Peyer's patch (tissue), 4 donors: ENCODE measurements around the gene BBS4. TPM values are rescaled to one million over a fixed set of nuclear protein-coding genes. Genes with fewer than 3 reads are reported as not detected.

Experiments
- DNase-seq, 3 donors: peaks; one replicate each; pipeline ENCODE4 v3.0.0-alpha.2; 2017 to 2019
- H3K27ac ChIP-seq, 4 donors: fragments of 200-600 bp; sonication (generic); one replicate each; pipeline ENCODE4 v1.5.1; 2016 to 2019
- H3K27me3 ChIP-seq, 2 donors: fragments of 200-600 bp; sonication (generic); one replicate each; pipeline ENCODE4 v1.5.1; 2019
- H3K36me3 ChIP-seq, 3 donors: fragments of 200-600 bp; sonication (generic); one replicate each; pipeline ENCODE4 v1.5.1; 2016 to 2019
- H3K4me1 ChIP-seq, 4 donors: fragments of 200-600 bp; sonication (generic); one replicate each; pipeline ENCODE4 v1.5.1; 2016 to 2019
- H3K4me3 ChIP-seq, 4 donors: fragments of 200-600 bp; sonication (generic); 1 replicate in 3 of 4; 2 replicates in 1 of 4; pipeline ENCODE4 v1.5.1; 2016 to 2019; ENCODE audit warnings: mild to moderate bottlenecking in 1 of 4
- H3K9me3 ChIP-seq, 4 donors: fragments of 200-600 bp; sonication (generic); one replicate each; pipeline ENCODE4 v1.5.1; 2016 to 2019; ENCODE audit warnings: mild to moderate bottlenecking in 1 of 4
- CTCF ChIP-seq, 6 experiments: fragments of 450-650 bp in 4 of 6; fragments of 200-600 bp in 2 of 6; sonication (generic) in 1 of 6; IDR thresholded peaks; one replicate each; pipeline ENCODE4 v1.5.1; 2017 to 2019; ENCODE audit warnings: antibody characterized with exemption in 6 of 6, mild to moderate bottlenecking in 3 of 6, moderate library complexity in 1 of 6
- POLR2A ChIP-seq, 2 donors: fragments of 450-650 bp; IDR thresholded peaks; one replicate each; pipeline ENCODE4 v1.5.1; 2017; ENCODE audit warnings: antibody characterized with exemption in 2 of 2, mild to moderate bottlenecking in 2 of 2, moderate library complexity in 2 of 2
- small RNA-seq, 2 donors: library from RNA; depleted of rRNA; stranded (forward); fragments of <200 nt; gene quantifications; one replicate each; pipeline ENCODE3, GENCODE V24; 2016
- total RNA-seq, 4 donors: library from RNA; depleted of rRNA; stranded (reverse); fragments of >200 nt; gene quantifications; one replicate each; pipeline ENCODE4 v1.1.0, GENCODE V29; 2016

The BBS4 gene
- total RNA-seq, 4 donors from 2014 or later = 13.8 to 37.3 (median 24.7) TPM

- Histone ChIP-seq H3K4me3 (no peak overlapping the region), H3K36me3 (no peaks in the 10 kb centered on the region), H3K27me3 (no peaks in the 10 kb centered on the region), H3K9me3 (no peaks in the 10 kb centered on the region), H3K27ac (no peak overlapping the region), H3K4me1 (peaks cover 2 to 11% (median 5%) of the 10 kb centered on the region in 4 donors)
- DNase-seq = no peak
- TF ChIP-seq CTCF (IDR thresholded peaks at IDR 0.05) (no peak), POLR2A (IDR thresholded peaks at IDR 0.05) (no peak)
Observed at GRCh38 chr15:72787526-72787925, 101.5 kb downstream of the BBS4 start.

Small RNAs within 50 kb of the gene (small RNA-seq; reads per million reads assigned to genes)
- 0 reads per million in 2 donors for gene RN7SL853P

Other genes starting within 250 kb of the BBS4 start
- 10 to 100 TPM; 42.3 to 81.7 (median 52.3) TPM for gene ARIH1, start 211.9 kb upstream of the BBS4 start, total RNA-seq
- not detected for gene GOLGA6B, start 31.5 kb upstream of the BBS4 start, total RNA-seq
- gene HIGD2B, start within 50 bp of the BBS4 start, total RNA-seq = not detected
- 10 to 100 TPM; 53.2 to 94.1 (median 69.7) TPM for gene ADPGK, start 97.6 kb downstream of the BBS4 start, total RNA-seq